Kasumi-1 (cell line): ENCODE data around the gene SETD1A.

ENCODE experiments used
- DNase-seq, 2 experiments: peaks; one replicate each; lab custom pipeline; 2025; lab: John Stamatoyannopoulos, UW

Gene SETD1A

GRCh38 chr16:30982548-30983288, 25.2 kb downstream of the SETD1A start:
- DNase-seq: no peak

GRCh38 chr16:30983289-30983889, 25.8 kb downstream of the SETD1A start:
- no peak for DNase-seq

- DNase-seq: no peak
These were observed 26.5 kb downstream of the SETD1A start for GRCh38 chr16:30983898-30984610.

GRCh38 chr16:30984669-30985400, 27.3 kb downstream of the SETD1A start, which contains the start of gene HSD3B7:
HSD3B7 (plus strand) TSS chr16:30985207; CDS start chr16:30985659, 452 bp downstream.
- DNase-seq: peak; percentile 35 to 48

- no peak for DNase-seq
These were observed 28.0 kb downstream of the SETD1A start for GRCh38 chr16:30985401-30986128.

- DNase-seq: no peak
These were observed 28.8 kb downstream of the SETD1A start for GRCh38 chr16:30986129-30986991.

- no peak for DNase-seq
These were observed 30.1 kb downstream of the SETD1A start for GRCh38 chr16:30987581-30988190.

- no peak for DNase-seq
These were observed 32.0 kb downstream of the SETD1A start for GRCh38 chr16:30989469-30990047.

GRCh38 chr16:30990105-30990504, 32.6 kb downstream of the SETD1A start:
- DNase-seq: no peak

- no peak for DNase-seq
These were observed 33.5 kb downstream of the SETD1A start for GRCh38 chr16:30991052-30991451.

- DNase-seq: no peak
These were observed 34.8 kb downstream of the SETD1A start for GRCh38 chr16:30992276-30992780.

- DNase-seq: no peak
These were observed 35.6 kb downstream of the SETD1A start for GRCh38 chr16:30992931-30993816.

- DNase-seq: no peak
These were observed 38.4 kb downstream of the SETD1A start for GRCh38 chr16:30995927-30996323.

- DNase-seq: no peak
These were observed 38.9 kb downstream of the SETD1A start for GRCh38 chr16:30996324-30996984.

- peak; percentile 9 to 20 for DNase-seq
These were observed 39.6 kb downstream of the SETD1A start for GRCh38 chr16:30996985-30997724.

- DNase-seq: no peak
These were observed 40.5 kb downstream of the SETD1A start for GRCh38 chr16:30997725-30998711.
